K562 (cell line): Measurements from ENCODE around the gene MYO1E. TPM values are rescaled to one million over a fixed set of nuclear protein-coding genes. Genes with fewer than 3 reads are reported as not detected.

ENCODE experiments used
- ATAC-seq: fragments of 200-7000 bp; cut with Tn5 transposase; 3 replicates; pipeline ENCODE4 v1.9.1; 2020; ENCODE audit warnings: moderate library complexity
- BruUV-seq: library from RNA; stranded (reverse); fragments of 400-500 nt; replicated peaks from 2 replicates; lab custom pipeline; 2021; lab: Mats Ljungman, UMichigan
- CTCF ChIA-PET: fragments of 300-600 bp; formaldehyde crosslinking; extraction: SDS; loops from one replicate; lab custom pipeline; 2021; ENCODE audit warnings: low intra/inter-chr PET ratio; lab: Yijun Ruan, JAX
- POLR2A ChIA-PET: fragments of 300-600, 350-650 bp; sonication (Branson Sonifier 250); formaldehyde crosslinking; extraction: SDS; loops from one replicate; lab custom pipeline; 2021; ENCODE audit warnings: antibody characterized with exemption, inconsistent platforms; lab: Yijun Ruan, JAX
- DNase-seq, 4 experiments: peaks; one replicate each; pipeline versions ENCODE4 v3.0.0 to v3.0.0-alpha.2; 2011 to 2018; ENCODE audit warnings: low spot score in 3 of 4, mixed read lengths in 3 of 4; ENCODE audit errors: extremely low read depth in 1 of 4
- FAIRE-seq: peaks from 2 replicates; lab custom pipeline; 2011; peaks lifted over from hg19 to GRCh38; lab: Jason Lieb, UNC
- H2AFZ ChIP-seq: 2 replicates; pipeline ENCODE4 v1.6.0; 2011; ENCODE audit warnings: low read depth, low read length, control low read depth, inconsistent platforms
- H3K27ac ChIP-seq: fragments of 200-600 bp; 3 replicates; pipeline ENCODE4 v1.8.0; 2011; ENCODE audit warnings: low read depth, mild to moderate bottlenecking, control low read depth, inconsistent platforms, low read length, moderate library complexity, mixed read lengths; ENCODE audit errors: extremely low read depth
- H3K27me3 ChIP-seq, 2 experiments: fragments of 300-600 bp in 1 of 2; 2 replicates in 1 of 2; 3 replicates in 1 of 2; pipeline versions ENCODE4 v1.6.0 to v1.8.0; 2011; ENCODE audit warnings: inconsistent platforms in 2 of 2, low read length in 2 of 2, mild to moderate bottlenecking in 1 of 2, mixed read lengths in 1 of 2, moderate library complexity in 1 of 2; ENCODE audit not compliant: control insufficient read depth in 2 of 2, insufficient read depth in 2 of 2
- H3K36me3 ChIP-seq: fragments of 300-600 bp; 3 replicates; pipeline ENCODE4 v1.8.0; 2011; ENCODE audit warnings: mild to moderate bottlenecking, low read length, inconsistent platforms; ENCODE audit not compliant: control insufficient read depth, insufficient read depth
- H3K4me1 ChIP-seq, 2 experiments: fragments of 200-600 bp in 1 of 2; replicated peaks in 1 of 2; 2 replicates in 1 of 2; 3 replicates in 1 of 2; pipeline versions ENCODE4 v1.5.1 to v1.8.0; 2011; ENCODE audit warnings: inconsistent platforms in 2 of 2, low read length in 2 of 2, mild to moderate bottlenecking in 1 of 2, mixed read lengths in 1 of 2, moderate library complexity in 1 of 2; ENCODE audit not compliant: control insufficient read depth in 2 of 2, insufficient read depth in 2 of 2
- H3K4me2 ChIP-seq: 2 replicates; pipeline ENCODE4 v1.6.1; 2011; ENCODE audit warnings: low read length, control low read depth, inconsistent platforms, mixed read lengths; ENCODE audit not compliant: insufficient read depth
- H3K4me3 ChIP-seq: fragments of 200-600 bp; sonication (generic), shearing (Covaris generic); 2 replicates; pipeline ENCODE4 v1.5.1; 2016; ENCODE audit warnings: control low read depth, inconsistent platforms
- H3K79me2 ChIP-seq: fragments of 200-600 bp; 3 replicates; pipeline ENCODE4 v1.8.0; 2011; ENCODE audit warnings: low read length, inconsistent platforms; ENCODE audit not compliant: control insufficient read depth, insufficient read depth
- H3K9ac ChIP-seq, 2 experiments: 2 replicates each; pipeline versions ENCODE4 v1.6.0 to v1.6.1; 2011; ENCODE audit warnings: low read depth in 2 of 2, low read length in 2 of 2, control low read depth in 1 of 2, inconsistent platforms in 1 of 2, mild to moderate bottlenecking in 1 of 2, mixed read lengths in 1 of 2; ENCODE audit not compliant: insufficient read depth in 1 of 2
- H3K9me1 ChIP-seq: one replicate; pipeline ENCODE4 v1.6.0; 2011; ENCODE audit warnings: inconsistent platforms, mild to moderate bottlenecking, low read length, moderate library complexity; ENCODE audit not compliant: control insufficient read depth, insufficient read depth
- H3K9me3 ChIP-seq: replicated peaks from 2 replicates; pipeline ENCODE4 v1.5.1; 2011; ENCODE audit warnings: low read depth, low read length, inconsistent platforms; ENCODE audit not compliant: control insufficient read depth, insufficient read depth
- H4K20me1 ChIP-seq: replicated peaks from 2 replicates; pipeline ENCODE4 v1.6.1; 2011; ENCODE audit warnings: low read length, inconsistent platforms, mixed read lengths; ENCODE audit not compliant: control insufficient read depth, insufficient read depth
- BRF1 ChIP-seq: IDR thresholded peaks from 3 replicates; pipeline ENCODE4 v1.6.1; 2011; ENCODE audit warnings: borderline replicate concordance, mild to moderate bottlenecking; ENCODE audit not compliant: insufficient read length; ENCODE audit errors: extremely low read depth
- HOXB6 ChIP-seq: fragments of 250-450 bp; sonication (Bioruptor Pico); IDR thresholded peaks from 2 replicates; pipeline ENCODE4 v1.5.1; 2022; ENCODE audit warnings: mild to moderate bottlenecking, borderline replicate concordance
- HSF4 ChIP-seq: fragments of 250-450 bp; sonication (Bioruptor Pico); IDR thresholded peaks from 2 replicates; pipeline ENCODE4 v2.1.2; 2022; ENCODE audit warnings: mild to moderate bottlenecking, moderate library complexity, borderline replicate concordance
- KDM4B ChIP-seq, 2 experiments: fragments of 450-650 bp in 1 of 2; sonication (generic) in 1 of 2; IDR thresholded peaks; 2 replicates each; pipeline ENCODE4 v1.6.1; 2016 to 2017; ENCODE audit warnings: borderline replicate concordance in 2 of 2, antibody characterized with exemption in 1 of 2, low read depth in 1 of 2, mild to moderate bottlenecking in 1 of 2
- MCM5 ChIP-seq: fragments of 450-650 bp; IDR thresholded peaks from 2 replicates; pipeline ENCODE4 v1.6.1; 2016; ENCODE audit warnings: low read depth
- NCOA6 ChIP-seq: fragments of 450-650 bp; IDR thresholded peaks from 2 replicates; pipeline ENCODE4 v1.6.1; 2017; ENCODE audit warnings: mild to moderate bottlenecking
- POLR2H ChIP-seq: IDR thresholded peaks from 2 replicates; pipeline ENCODE4 v1.6.1; 2016; ENCODE audit warnings: missing genetic modification characterization, low read depth, mild to moderate bottlenecking, control low read depth, missing compliant biosample characterization, moderate library complexity
- WGBS: fragments of 100-300 bp; shearing (Covaris generic); methylation state at CpG from one replicate; pipeline ENCODE4 v1.1.6; 2016; ENCODE audit warnings: low coverage, mixed read lengths; ENCODE audit not compliant: insufficient coverage; ENCODE audit errors: missing lambda C conversion rate; 5-methylcytosine and 5-hydroxymethylcytosine counted together
- in situ Hi-C: fragments of 300-500 bp; cut with MboI; formaldehyde crosslinking; loops from 4 replicates; pipeline ENCODE4 v1.15.0; 2018; ENCODE audit warnings: inconsistent platforms, mixed read lengths
- intact Hi-C: fragments of 100-400 bp; cut with micrococcal nuclease; formaldehyde crosslinking; loops from 2 replicates; pipeline ENCODE4 v1.14.2; 2022
- polyA plus RNA-seq, 8 experiments: library from polyadenylated mRNA; depleted of rRNA in 4 of 8; stranded (reverse) in 5 of 8; unstranded in 3 of 8; fragments of >200 nt; fragmentation: Nextera tagmentation in 2 of 8; fragmentation: Illumina TruSeq in 1 of 8; extraction: Ambion mirVana in 2 of 8; extraction: Trizol in 1 of 8; gene quantifications; 2 replicates each; pipeline versions ENCODE4 v1.2.1 to v1.2.3, GENCODE V29; 2011 to 2014; ENCODE audit warnings: inconsistent platforms in 1 of 8, missing spikeins in 1 of 8
- total RNA-seq, 7 experiments: library from RNA; depleted of rRNA in 6 of 7; stranded (reverse); fragments of >200 nt in 6 of 7; fragmentation: Illumina TruSeq in 2 of 7; extraction: Trizol in 2 of 7; gene quantifications; 2 replicates each; pipeline versions ENCODE4 v1.2.1 to v1.2.3, GENCODE V29; 2011 to 2021; ENCODE audit warnings: low replicate concordance in 1 of 7
- TF ChIP-seq, protein P1 (sequence below), 2 experiments: fragments of 450-650 bp in 1 of 2; sonication (generic) in 1 of 2; formaldehyde crosslinking in 1 of 2; IDR thresholded peaks; 2 replicates each; pipeline versions ENCODE4 v1.7.1 to v1.9.0; 2016 to 2022; ENCODE audit warnings: inconsistent platforms in 1 of 2, mild to moderate bottlenecking in 1 of 2, missing genetic modification reagents in 1 of 2
- TF ChIP-seq, protein P2 (sequence below): fragments of 450-650 bp; IDR thresholded peaks from 2 replicates; pipeline ENCODE4 v1.6.1; 2016; ENCODE audit warnings: mild to moderate bottlenecking

Gene MYO1E
- total and polyA plus RNA-seq, 9 of the 15 experiments (the other 6 are each of a cell fraction or from before 2014, with no cell fraction given) = under 0.01 to 0.44 (median 0.01) TPM; not detected in 6

DNA sequence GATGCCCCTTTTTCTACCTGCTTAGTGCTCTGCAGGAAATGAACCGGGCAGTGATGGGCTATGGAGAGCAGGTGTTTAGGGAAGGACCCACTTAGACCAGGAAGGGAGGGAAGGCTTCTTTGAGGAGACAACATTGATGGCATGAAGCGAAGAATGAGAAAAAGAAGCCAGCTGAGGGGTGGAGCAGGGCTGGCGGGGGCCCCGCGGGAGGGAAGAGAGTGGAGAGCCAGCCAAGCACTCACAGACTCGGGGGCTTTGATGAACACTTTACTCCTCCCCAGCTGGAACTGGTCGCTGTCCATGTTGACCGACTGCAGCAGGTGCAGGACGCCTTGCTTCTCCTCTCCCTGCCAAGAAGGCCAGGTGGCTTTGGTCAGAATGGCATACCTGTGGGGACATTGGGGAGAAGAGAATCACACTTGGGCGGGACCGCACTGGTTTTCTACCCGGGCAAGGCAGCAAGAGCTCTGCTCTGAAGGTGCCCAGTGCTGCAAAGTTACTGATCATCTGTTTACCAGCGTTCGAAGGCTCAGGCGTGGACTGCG lies 194.4 kb downstream of the MYO1E start:
- POLR2A ChIA-PET = interaction anchor here (0.6 kb wide), 1 partner anchor 144 kb away, joined by 3 read pairs; no protein-coding TSS in a partner anchor
- Histone ChIP-seq H3K9me1 (no peaks in the 10 kb centered on the region), H3K27me3 (peaks cover 23 to 27% of the 10 kb centered on the region in 2 experiments), H3K4me1 (no peaks in the 10 kb centered on the region), H2AFZ (no peak overlapping the region), H3K4me3 (no peak overlapping the region), H3K79me2 (no peaks in the 10 kb centered on the region), H3K9me3 (peaks cover 3% of the 10 kb centered on the region; the same call in 1 of the 2 replicates), H3K9ac (no peak overlapping the region), H4K20me1 (no peaks in the 10 kb centered on the region), H3K4me2 (no peak overlapping the region), H3K27ac (no peak overlapping the region), H3K36me3 (no peaks in the 10 kb centered on the region)
- DNase-seq (no peak), FAIRE-seq (no peak), ATAC-seq (no peak)
- intact Hi-C loops (no loop called here), in situ Hi-C loops (no loop called here)
- WGBS = 0% methylated on average over 15 of the region's 16 CpGs
- CTCF ChIA-PET = no interaction called here
- no TSS peak for BruUV-seq
- no peak for TF ChIP-seq MCM5
- TF ChIP-seq NCOA6 = no peak
- TF ChIP-seq POLR2H (tag) = no peak
- no peak for TF ChIP-seq HSF4 (CRISPR knock-in tag)
- TF ChIP-seq, protein P1, sequence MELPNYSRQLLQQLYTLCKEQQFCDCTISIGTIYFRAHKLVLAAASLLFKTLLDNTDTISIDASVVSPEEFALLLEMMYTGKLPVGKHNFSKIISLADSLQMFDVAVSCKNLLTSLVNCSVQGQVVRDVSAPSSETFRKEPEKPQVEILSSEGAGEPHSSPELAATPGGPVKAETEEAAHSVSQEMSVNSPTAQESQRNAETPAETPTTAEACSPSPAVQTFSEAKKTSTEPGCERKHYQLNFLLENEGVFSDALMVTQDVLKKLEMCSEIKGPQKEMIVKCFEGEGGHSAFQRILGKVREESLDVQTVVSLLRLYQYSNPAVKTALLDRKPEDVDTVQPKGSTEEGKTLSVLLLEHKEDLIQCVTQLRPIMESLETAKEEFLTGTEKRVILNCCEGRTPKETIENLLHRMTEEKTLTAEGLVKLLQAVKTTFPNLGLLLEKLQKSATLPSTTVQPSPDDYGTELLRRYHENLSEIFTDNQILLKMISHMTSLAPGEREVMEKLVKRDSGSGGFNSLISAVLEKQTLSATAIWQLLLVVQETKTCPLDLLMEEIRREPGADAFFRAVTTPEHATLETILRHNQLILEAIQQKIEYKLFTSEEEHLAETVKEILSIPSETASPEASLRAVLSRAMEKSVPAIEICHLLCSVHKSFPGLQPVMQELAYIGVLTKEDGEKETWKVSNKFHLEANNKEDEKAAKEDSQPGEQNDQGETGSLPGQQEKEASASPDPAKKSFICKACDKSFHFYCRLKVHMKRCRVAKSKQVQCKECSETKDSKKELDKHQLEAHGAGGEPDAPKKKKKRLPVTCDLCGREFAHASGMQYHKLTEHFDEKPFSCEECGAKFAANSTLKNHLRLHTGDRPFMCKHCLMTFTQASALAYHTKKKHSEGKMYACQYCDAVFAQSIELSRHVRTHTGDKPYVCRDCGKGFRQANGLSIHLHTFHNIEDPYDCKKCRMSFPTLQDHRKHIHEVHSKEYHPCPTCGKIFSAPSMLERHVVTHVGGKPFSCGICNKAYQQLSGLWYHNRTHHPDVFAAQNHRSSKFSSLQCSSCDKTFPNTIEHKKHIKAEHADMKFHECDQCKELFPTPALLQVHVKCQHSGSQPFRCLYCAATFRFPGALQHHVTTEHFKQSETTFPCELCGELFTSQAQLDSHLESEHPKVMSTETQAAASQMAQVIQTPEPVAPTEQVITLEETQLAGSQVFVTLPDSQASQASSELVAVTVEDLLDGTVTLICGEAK (IDR thresholded peaks at IDR 0.05) = no peak
- TF ChIP-seq, protein P1 (CRISPR knock-in tag; IDR thresholded peaks at IDR 0.05) = no peak
- TF ChIP-seq KDM4B (IDR thresholded peaks at IDR 0.05; ENCODE audit: borderline replicate concordance in 2 of 2, low read depth in 1 of 2) = no peak
- TF ChIP-seq, protein P2, sequence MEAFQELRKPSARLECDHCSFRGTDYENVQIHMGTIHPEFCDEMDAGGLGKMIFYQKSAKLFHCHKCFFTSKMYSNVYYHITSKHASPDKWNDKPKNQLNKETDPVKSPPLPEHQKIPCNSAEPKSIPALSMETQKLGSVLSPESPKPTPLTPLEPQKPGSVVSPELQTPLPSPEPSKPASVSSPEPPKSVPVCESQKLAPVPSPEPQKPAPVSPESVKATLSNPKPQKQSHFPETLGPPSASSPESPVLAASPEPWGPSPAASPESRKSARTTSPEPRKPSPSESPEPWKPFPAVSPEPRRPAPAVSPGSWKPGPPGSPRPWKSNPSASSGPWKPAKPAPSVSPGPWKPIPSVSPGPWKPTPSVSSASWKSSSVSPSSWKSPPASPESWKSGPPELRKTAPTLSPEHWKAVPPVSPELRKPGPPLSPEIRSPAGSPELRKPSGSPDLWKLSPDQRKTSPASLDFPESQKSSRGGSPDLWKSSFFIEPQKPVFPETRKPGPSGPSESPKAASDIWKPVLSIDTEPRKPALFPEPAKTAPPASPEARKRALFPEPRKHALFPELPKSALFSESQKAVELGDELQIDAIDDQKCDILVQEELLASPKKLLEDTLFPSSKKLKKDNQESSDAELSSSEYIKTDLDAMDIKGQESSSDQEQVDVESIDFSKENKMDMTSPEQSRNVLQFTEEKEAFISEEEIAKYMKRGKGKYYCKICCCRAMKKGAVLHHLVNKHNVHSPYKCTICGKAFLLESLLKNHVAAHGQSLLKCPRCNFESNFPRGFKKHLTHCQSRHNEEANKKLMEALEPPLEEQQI = no peak
- no peak for TF ChIP-seq BRF1
- TF ChIP-seq HOXB6 (CRISPR knock-in tag) = no peak
